HEK293 (cell line): ENCODE measurements around the gene CD69.

ENCODE experiments used
- CTCF ChIA-PET: fragments of 350-600 bp; formaldehyde crosslinking; extraction: SDS; loops from one replicate; lab custom pipeline; 2021; ENCODE audit warnings: antibody characterized with exemption; lab: Yijun Ruan, JAX
- POLR2A ChIA-PET: fragments of 300-600 bp; formaldehyde crosslinking; extraction: SDS; loops from one replicate; lab custom pipeline; 2020; ENCODE audit warnings: antibody characterized with exemption, inconsistent platforms; lab: Yijun Ruan, JAX
- H3K27ac ChIP-seq: fragments of 200-500 bp; sonication (Bioruptor generic); 2 replicates; pipeline ENCODE4 v1.5.1; 2014; ENCODE audit warnings: low read depth, low read length, control low read depth, inconsistent platforms; ENCODE audit errors: extremely low read depth
- H3K36me3 ChIP-seq, 2 experiments: fragments of 200-500 bp in 1 of 2; sonication (Bioruptor generic) in 1 of 2; 1 replicate in 1 of 2; 2 replicates in 1 of 2; pipeline ENCODE4 v1.5.1; 2014 to 2017; ENCODE audit warnings: inconsistent platforms in 2 of 2, low read length in 2 of 2; ENCODE audit not compliant: control insufficient read depth in 2 of 2, insufficient read depth in 1 of 2
- H3K4me1 ChIP-seq: fragments of 200-500 bp; sonication (Bioruptor generic); 2 replicates; pipeline ENCODE4 v1.5.1; 2014; ENCODE audit warnings: mild to moderate bottlenecking, low read length, inconsistent platforms; ENCODE audit not compliant: control insufficient read depth, insufficient read depth
- H3K4me3 ChIP-seq: 2 replicates; pipeline ENCODE4 v1.5.1; 2011; ENCODE audit warnings: low read depth, mild to moderate bottlenecking, control low read depth, low read length, moderate library complexity
- H3K9me3 ChIP-seq: fragments of 200-500 bp; sonication (Bioruptor generic); 2 replicates; pipeline ENCODE4 v1.5.1; 2014; ENCODE audit warnings: low read depth, low read length, inconsistent platforms; ENCODE audit not compliant: control insufficient read depth, insufficient read depth
- REPIN1 ChIP-seq: fragments of 450-650 bp; formaldehyde crosslinking; IDR thresholded peaks from 2 replicates; pipeline ENCODE4 v1.5.1; 2017; ENCODE audit warnings: missing biosample characterization, missing genetic modification characterization, low read depth
- SP2 ChIP-seq: fragments of 450-650 bp; formaldehyde crosslinking; IDR thresholded peaks from 2 replicates; pipeline ENCODE4 v1.5.1; 2016; ENCODE audit warnings: missing biosample characterization, missing genetic modification characterization
- ZFHX2 ChIP-seq: fragments of 450-650 bp; formaldehyde crosslinking; conservative IDR thresholded peaks from 2 replicates; pipeline ENCODE4 v1.5.1; 2016; ENCODE audit warnings: missing biosample characterization, missing genetic modification characterization
- ZNF132 ChIP-seq: fragments of 450-650 bp; formaldehyde crosslinking; IDR thresholded peaks from 2 replicates; pipeline ENCODE4 v1.5.1; 2017; ENCODE audit warnings: missing biosample characterization, missing genetic modification characterization, borderline replicate concordance
- ZNF16 ChIP-seq: fragments of 450-650 bp; formaldehyde crosslinking; IDR thresholded peaks from 2 replicates; pipeline ENCODE4 v1.5.1; 2016; ENCODE audit warnings: low read depth, missing biosample characterization, missing genetic modification characterization
- ZNF341 ChIP-seq: fragments of 450-650 bp; formaldehyde crosslinking; IDR thresholded peaks from 2 replicates; pipeline ENCODE4; 2016; ENCODE audit warnings: low read depth, missing biosample characterization, missing genetic modification characterization
- ZNF423 ChIP-seq: fragments of 450-650 bp; formaldehyde crosslinking; IDR thresholded peaks from 2 replicates; pipeline ENCODE4 v1.5.1; 2016; ENCODE audit warnings: missing biosample characterization, missing genetic modification characterization
- ZNF623 ChIP-seq: fragments of 450-650 bp; formaldehyde crosslinking; IDR thresholded peaks from 2 replicates; pipeline ENCODE4 v1.5.1; 2016; ENCODE audit warnings: missing biosample characterization, missing genetic modification characterization
- TF ChIP-seq, protein P1 (sequence below): fragments of 450-650 bp; formaldehyde crosslinking; IDR thresholded peaks from 2 replicates; pipeline ENCODE4 v1.5.1; 2017; ENCODE audit warnings: missing biosample characterization, missing genetic modification characterization
- TF ChIP-seq, protein P2 (sequence below): fragments of 450-650 bp; formaldehyde crosslinking; IDR thresholded peaks from 2 replicates; pipeline ENCODE4 v1.5.1; 2016; ENCODE audit warnings: missing biosample characterization, missing genetic modification characterization, borderline replicate concordance
- TF ChIP-seq, protein P3 (sequence below): sonication (generic); formaldehyde crosslinking; IDR thresholded peaks from 2 replicates; pipeline ENCODE4 v1.8.1; 2022; ENCODE audit warnings: mild to moderate bottlenecking, moderate library complexity, missing genetic modification reagents
- TF ChIP-seq, protein P4 (sequence below): fragments of 450-650 bp; formaldehyde crosslinking; IDR thresholded peaks from 2 replicates; pipeline ENCODE4 v1.5.1; 2016; ENCODE audit warnings: missing biosample characterization, missing genetic modification characterization
- TF ChIP-seq, protein P5 (sequence below): fragments of 450-650 bp; formaldehyde crosslinking; IDR thresholded peaks from 2 replicates; pipeline ENCODE4 v1.5.1; 2017; ENCODE audit warnings: missing biosample characterization, missing genetic modification characterization
- TF ChIP-seq, protein P6 (sequence below): fragments of 450-650 bp; formaldehyde crosslinking; IDR thresholded peaks from 2 replicates; pipeline ENCODE4 v1.5.1; 2016; ENCODE audit warnings: missing biosample characterization, missing genetic modification characterization

The CD69 gene

DNA sequence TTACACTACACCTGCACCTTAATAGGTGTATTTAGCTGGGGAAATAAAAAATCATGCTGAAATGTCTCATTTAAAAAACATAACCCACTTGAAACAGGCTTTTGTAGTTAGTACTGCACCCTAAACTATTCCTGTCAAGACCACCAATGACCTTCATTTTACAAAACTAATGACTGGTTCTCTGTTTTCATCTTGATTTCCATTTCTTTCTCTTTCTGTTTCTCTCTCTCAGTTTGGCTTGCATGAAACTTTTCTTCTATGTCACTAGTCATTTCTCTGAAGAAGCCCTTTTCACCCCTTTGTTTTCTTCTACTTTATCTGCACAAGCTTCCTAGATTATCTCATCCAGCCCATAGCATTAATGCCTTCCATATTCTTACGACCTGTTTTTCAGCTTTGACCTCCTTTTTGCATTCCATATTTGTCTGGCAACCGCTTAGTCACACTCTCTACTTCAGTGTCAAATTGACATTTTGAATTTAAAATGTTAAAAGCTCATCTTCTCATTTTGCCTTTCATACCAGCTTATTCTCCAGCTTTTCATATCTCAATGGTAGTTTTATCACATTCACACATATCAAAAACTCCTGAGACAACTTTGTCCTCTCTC lies 33.9 kb upstream of the CD69 start:
- Histone ChIP-seq H3K36me3 (no peaks in the 10 kb centered on the region), H3K9me3 (no peaks in the 10 kb centered on the region), H3K27ac (no peak overlapping the region), H3K4me3 (no peak overlapping the region), H3K4me1 (no peaks in the 10 kb centered on the region)
- ChIA-PET CTCF (interaction anchor here (2.1 kb wide), 1 partner anchor 44 kb away, joined by 9 read pairs; no protein-coding TSS in a partner anchor), POLR2A (no interaction called here)
- no peak for TF ChIP-seq ZNF423 (tag by site-specific recombination)
- TF ChIP-seq SP2 (tag by site-specific recombination): no peak
- TF ChIP-seq ZNF341 (tag by site-specific recombination): no peak
- TF ChIP-seq REPIN1: no peak

DNA sequence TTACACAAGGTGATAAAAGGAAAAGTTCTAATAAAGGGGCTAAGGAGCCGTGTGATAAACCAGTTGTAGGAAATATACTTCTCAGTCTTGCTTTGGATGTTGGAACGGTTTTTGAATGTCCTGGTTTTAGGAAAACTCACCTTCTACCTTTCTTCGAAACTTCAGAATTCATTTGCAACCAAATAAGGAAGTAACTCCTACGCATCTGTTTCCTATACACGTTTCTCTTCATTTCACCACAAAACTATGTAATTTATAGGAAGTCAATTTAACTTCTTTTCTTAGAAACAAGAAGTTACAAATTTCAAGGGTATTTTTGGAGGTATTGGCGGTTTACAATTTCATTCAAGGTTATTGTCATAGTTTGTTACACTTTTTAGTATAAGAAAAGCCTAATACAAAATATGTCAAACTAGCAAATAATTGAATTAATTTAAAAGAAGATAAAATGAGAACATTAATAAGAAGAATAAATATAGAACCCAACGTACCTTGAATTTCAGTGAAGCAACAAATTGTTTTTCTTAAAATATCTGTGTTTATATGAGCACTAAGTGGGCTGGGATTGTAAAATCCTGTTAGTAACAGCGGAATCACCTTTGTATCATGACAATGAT lies 33.2 kb upstream of the CD69 start:
- no peaks in the 10 kb centered on the region for H3K9me3 ChIP-seq
- H3K4me3 ChIP-seq: no peak overlapping the region
- ChIA-PET CTCF (interaction anchor here (2.1 kb wide), 1 partner anchor 43 kb away, joined by 9 read pairs; no protein-coding TSS in a partner anchor), POLR2A (no interaction called here)
- TF ChIP-seq, protein P1, sequence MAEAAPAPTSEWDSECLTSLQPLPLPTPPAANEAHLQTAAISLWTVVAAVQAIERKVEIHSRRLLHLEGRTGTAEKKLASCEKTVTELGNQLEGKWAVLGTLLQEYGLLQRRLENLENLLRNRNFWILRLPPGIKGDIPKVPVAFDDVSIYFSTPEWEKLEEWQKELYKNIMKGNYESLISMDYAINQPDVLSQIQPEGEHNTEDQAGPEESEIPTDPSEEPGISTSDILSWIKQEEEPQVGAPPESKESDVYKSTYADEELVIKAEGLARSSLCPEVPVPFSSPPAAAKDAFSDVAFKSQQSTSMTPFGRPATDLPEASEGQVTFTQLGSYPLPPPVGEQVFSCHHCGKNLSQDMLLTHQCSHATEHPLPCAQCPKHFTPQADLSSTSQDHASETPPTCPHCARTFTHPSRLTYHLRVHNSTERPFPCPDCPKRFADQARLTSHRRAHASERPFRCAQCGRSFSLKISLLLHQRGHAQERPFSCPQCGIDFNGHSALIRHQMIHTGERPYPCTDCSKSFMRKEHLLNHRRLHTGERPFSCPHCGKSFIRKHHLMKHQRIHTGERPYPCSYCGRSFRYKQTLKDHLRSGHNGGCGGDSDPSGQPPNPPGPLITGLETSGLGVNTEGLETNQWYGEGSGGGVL: no peak
- TF ChIP-seq ZNF16 (no peak), ZFHX2 (tag by site-specific recombination) (no peak), ZNF132 (tag by site-specific recombination) (no peak), ZNF623 (tag by site-specific recombination) (no peak)
- TF ChIP-seq, protein P2, sequence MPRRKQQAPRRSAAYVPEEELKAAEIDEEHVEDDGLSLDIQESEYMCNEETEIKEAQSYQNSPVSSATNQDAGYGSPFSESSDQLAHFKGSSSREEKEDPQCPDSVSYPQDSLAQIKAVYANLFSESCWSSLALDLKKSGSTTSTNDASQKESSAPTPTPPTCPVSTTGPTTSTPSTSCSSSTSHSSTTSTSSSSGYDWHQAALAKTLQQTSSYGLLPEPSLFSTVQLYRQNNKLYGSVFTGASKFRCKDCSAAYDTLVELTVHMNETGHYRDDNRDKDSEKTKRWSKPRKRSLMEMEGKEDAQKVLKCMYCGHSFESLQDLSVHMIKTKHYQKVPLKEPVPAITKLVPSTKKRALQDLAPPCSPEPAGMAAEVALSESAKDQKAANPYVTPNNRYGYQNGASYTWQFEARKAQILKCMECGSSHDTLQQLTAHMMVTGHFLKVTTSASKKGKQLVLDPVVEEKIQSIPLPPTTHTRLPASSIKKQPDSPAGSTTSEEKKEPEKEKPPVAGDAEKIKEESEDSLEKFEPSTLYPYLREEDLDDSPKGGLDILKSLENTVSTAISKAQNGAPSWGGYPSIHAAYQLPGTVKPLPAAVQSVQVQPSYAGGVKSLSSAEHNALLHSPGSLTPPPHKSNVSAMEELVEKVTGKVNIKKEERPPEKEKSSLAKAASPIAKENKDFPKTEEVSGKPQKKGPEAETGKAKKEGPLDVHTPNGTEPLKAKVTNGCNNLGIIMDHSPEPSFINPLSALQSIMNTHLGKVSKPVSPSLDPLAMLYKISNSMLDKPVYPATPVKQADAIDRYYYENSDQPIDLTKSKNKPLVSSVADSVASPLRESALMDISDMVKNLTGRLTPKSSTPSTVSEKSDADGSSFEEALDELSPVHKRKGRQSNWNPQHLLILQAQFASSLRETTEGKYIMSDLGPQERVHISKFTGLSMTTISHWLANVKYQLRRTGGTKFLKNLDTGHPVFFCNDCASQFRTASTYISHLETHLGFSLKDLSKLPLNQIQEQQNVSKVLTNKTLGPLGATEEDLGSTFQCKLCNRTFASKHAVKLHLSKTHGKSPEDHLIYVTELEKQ (tag by site-specific recombination): no peak
- TF ChIP-seq, protein P3, sequence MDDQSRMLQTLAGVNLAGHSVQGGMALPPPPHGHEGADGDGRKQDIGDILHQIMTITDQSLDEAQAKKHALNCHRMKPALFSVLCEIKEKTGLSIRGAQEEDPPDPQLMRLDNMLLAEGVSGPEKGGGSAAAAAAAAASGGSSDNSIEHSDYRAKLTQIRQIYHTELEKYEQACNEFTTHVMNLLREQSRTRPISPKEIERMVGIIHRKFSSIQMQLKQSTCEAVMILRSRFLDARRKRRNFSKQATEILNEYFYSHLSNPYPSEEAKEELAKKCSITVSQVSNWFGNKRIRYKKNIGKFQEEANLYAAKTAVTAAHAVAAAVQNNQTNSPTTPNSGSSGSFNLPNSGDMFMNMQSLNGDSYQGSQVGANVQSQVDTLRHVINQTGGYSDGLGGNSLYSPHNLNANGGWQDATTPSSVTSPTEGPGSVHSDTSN: no peak
- TF ChIP-seq, protein P4, sequence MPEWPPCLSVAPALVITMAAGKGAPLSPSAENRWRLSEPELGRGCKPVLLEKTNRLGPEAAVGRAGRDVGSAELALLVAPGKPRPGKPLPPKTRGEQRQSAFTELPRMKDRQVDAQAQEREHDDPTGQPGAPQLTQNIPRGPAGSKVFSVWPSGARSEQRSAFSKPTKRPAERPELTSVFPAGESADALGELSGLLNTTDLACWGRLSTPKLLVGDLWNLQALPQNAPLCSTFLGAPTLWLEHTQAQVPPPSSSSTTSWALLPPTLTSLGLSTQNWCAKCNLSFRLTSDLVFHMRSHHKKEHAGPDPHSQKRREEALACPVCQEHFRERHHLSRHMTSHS (tag by site-specific recombination): no peak
- TF ChIP-seq, protein P5, sequence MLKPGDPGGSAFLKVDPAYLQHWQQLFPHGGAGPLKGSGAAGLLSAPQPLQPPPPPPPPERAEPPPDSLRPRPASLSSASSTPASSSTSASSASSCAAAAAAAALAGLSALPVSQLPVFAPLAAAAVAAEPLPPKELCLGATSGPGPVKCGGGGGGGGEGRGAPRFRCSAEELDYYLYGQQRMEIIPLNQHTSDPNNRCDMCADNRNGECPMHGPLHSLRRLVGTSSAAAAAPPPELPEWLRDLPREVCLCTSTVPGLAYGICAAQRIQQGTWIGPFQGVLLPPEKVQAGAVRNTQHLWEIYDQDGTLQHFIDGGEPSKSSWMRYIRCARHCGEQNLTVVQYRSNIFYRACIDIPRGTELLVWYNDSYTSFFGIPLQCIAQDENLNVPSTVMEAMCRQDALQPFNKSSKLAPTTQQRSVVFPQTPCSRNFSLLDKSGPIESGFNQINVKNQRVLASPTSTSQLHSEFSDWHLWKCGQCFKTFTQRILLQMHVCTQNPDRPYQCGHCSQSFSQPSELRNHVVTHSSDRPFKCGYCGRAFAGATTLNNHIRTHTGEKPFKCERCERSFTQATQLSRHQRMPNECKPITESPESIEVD (tag by site-specific recombination): no peak
- TF ChIP-seq, protein P6, sequence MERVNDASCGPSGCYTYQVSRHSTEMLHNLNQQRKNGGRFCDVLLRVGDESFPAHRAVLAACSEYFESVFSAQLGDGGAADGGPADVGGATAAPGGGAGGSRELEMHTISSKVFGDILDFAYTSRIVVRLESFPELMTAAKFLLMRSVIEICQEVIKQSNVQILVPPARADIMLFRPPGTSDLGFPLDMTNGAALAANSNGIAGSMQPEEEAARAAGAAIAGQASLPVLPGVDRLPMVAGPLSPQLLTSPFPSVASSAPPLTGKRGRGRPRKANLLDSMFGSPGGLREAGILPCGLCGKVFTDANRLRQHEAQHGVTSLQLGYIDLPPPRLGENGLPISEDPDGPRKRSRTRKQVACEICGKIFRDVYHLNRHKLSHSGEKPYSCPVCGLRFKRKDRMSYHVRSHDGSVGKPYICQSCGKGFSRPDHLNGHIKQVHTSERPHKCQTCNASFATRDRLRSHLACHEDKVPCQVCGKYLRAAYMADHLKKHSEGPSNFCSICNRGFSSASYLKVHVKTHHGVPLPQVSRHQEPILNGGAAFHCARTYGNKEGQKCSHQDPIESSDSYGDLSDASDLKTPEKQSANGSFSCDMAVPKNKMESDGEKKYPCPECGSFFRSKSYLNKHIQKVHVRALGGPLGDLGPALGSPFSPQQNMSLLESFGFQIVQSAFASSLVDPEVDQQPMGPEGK (tag by site-specific recombination): no peak
- no peaks in the 10 kb centered on the region for H3K36me3 ChIP-seq
- H3K4me1 ChIP-seq: no peaks in the 10 kb centered on the region
- no peak overlapping the region for H3K27ac ChIP-seq
